ENCODE data around the gene CEBPB.
"Not testable (repeated sequence)": the region's sequence is repeated elsewhere in the genome, so short reads cannot be mapped to it uniquely, and the experiment has no call there.

Gene CEBPB

DNA sequence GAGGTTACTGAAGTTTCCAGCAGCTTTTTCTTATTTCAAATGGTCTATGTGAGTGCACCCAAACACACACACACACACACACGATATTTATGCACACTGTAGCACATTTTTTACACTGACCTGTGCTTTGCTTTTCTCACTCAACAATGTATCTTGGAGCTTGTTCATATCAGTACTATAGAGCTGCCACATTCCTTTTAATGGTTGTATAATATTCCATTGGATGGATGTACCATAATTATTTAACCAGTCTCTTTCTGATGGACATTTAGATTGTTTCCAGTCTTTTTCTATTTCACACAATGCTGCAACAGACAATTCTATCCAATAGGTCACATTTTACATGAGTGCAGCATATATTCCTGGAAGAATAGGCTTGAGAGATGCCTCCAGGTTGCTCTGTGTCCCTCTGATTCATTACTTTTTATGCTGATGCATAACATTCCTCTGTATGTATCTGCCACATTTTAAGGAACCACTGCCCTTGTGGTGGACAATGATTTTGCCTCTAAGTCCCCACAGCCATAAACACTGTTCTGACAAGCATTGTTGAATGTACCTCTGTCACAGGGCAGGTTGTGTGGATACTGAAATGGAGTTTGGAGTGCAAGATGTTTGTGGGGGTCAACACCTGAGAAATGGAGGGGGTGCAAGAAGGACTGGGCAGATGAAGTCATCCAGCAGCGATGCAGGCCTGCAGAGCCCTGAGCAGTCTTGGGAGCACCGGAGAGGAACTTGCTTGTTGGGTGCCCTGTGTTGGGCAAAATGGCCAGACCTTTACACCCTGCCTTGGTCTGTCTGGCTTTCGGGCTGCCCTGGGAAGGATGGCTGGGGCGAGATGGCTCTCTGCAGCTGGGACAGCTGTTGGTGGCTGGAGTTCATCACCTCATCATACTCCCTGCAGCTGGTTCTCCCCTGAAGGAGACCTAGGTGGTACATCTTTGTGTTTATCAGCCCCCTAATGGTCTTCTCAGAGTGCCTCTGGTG is 13.6 kb downstream of the CEBPB start:
- H3K9ac ChIP-seq (ENCODE audit: low read length), result no peak overlapping the region
- no peak overlapping the region for H2AFZ ChIP-seq (ENCODE audit: low read length)
- H3F3A ChIP-seq (ENCODE audit: insufficient read depth, low read length), result no peaks in the 10 kb centered on the region
- no peak overlapping the region for H3K27ac ChIP-seq (ENCODE audit: low read length)
- no peaks in the 10 kb centered on the region for H4K20me1 ChIP-seq (ENCODE audit: insufficient read depth, low read length)
- no peaks in the 10 kb centered on the region; the same call in 1 of the 2 replicates for H3K27me3 ChIP-seq (replicated peaks; ENCODE audit: insufficient read depth, low read length)
- no peak overlapping the region for H3K4me3 ChIP-seq (ENCODE audit: low read length)
- no peaks in the 10 kb centered on the region for H3K79me2 ChIP-seq (ENCODE audit: low read length)
- DNase-seq, result no peak
- no peaks in the 10 kb centered on the region for H3K4me1 ChIP-seq (ENCODE audit: low read length)
- TF ChIP-seq, protein P1, sequence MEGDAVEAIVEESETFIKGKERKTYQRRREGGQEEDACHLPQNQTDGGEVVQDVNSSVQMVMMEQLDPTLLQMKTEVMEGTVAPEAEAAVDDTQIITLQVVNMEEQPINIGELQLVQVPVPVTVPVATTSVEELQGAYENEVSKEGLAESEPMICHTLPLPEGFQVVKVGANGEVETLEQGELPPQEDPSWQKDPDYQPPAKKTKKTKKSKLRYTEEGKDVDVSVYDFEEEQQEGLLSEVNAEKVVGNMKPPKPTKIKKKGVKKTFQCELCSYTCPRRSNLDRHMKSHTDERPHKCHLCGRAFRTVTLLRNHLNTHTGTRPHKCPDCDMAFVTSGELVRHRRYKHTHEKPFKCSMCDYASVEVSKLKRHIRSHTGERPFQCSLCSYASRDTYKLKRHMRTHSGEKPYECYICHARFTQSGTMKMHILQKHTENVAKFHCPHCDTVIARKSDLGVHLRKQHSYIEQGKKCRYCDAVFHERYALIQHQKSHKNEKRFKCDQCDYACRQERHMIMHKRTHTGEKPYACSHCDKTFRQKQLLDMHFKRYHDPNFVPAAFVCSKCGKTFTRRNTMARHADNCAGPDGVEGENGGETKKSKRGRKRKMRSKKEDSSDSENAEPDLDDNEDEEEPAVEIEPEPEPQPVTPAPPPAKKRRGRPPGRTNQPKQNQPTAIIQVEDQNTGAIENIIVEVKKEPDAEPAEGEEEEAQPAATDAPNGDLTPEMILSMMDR (IDR thresholded peaks at IDR 0.05; ENCODE audit: low read length), result no peak
- TF ChIP-seq EZH2phosphoT487 (IDR thresholded peaks at IDR 0.05; ENCODE audit: low read length), result no peak
- no peak for TF ChIP-seq EZH2 (optimal IDR thresholded peaks at IDR 0.05; ENCODE audit: low read depth, low read length)
- H3K9me2 ChIP-seq (replicated peaks; ENCODE audit: insufficient read depth, low read length), result no peaks in the 10 kb centered on the region
- no peaks in the 10 kb centered on the region for H3K9me3 ChIP-seq (replicated peaks; ENCODE audit: insufficient read depth, low read length)
- no peak overlapping the region for H3K4me2 ChIP-seq (ENCODE audit: low read depth, low read length)
- no peaks in the 10 kb centered on the region for H3K36me3 ChIP-seq (replicated peaks; ENCODE audit: insufficient read depth, low read length)

DNA sequence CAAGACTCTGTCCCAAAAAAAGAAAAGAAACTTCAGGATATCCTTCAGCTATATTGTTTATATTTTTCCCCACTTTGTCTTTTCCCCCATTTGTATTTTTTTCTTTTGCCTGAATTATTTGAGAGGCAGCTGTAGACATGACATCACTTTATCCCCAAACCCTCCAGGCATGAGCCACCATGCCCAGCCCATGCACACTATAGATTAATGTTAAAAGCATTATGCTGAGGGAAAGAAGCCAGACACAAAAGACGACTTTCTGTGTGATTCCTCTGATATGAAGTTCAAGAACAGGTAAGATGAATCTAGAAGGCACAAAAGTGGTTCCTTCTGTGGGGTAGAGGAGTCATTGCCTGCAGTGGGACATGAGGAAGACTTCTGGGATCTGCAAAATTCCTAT is 16.4 kb downstream of the CEBPB start:
- Histone ChIP-seq H3K4me3 (ENCODE audit: low read length) (no peak overlapping the region), H3K27ac (ENCODE audit: low read length) (no peak overlapping the region), H3F3A (ENCODE audit: insufficient read depth, low read length) (no peaks in the 10 kb centered on the region), H3K79me2 (ENCODE audit: low read length) (no peaks in the 10 kb centered on the region), H3K9me3 (replicated peaks; ENCODE audit: insufficient read depth, low read length) (no peaks in the 10 kb centered on the region), H3K27me3 (replicated peaks; ENCODE audit: insufficient read depth, low read length) (no peaks in the 10 kb centered on the region; the same call in 1 of the 2 replicates), H3K9ac (ENCODE audit: low read length) (no peak overlapping the region), H3K4me1 (ENCODE audit: low read length) (no peaks in the 10 kb centered on the region), H2AFZ (ENCODE audit: low read length) (no peak overlapping the region), H4K20me1 (ENCODE audit: insufficient read depth, low read length) (no peaks in the 10 kb centered on the region), H3K4me2 (ENCODE audit: low read depth, low read length) (no peak overlapping the region), H3K9me2 (replicated peaks; ENCODE audit: insufficient read depth, low read length) (no peaks in the 10 kb centered on the region), H3K36me3 (replicated peaks; ENCODE audit: insufficient read depth, low read length) (no peaks in the 10 kb centered on the region)
- TF ChIP-seq EZH2phosphoT487 (IDR thresholded peaks at IDR 0.05; ENCODE audit: low read length), result no peak
- no peak for TF ChIP-seq EZH2 (optimal IDR thresholded peaks at IDR 0.05; ENCODE audit: low read depth, low read length)
- no peak for DNase-seq

DNA sequence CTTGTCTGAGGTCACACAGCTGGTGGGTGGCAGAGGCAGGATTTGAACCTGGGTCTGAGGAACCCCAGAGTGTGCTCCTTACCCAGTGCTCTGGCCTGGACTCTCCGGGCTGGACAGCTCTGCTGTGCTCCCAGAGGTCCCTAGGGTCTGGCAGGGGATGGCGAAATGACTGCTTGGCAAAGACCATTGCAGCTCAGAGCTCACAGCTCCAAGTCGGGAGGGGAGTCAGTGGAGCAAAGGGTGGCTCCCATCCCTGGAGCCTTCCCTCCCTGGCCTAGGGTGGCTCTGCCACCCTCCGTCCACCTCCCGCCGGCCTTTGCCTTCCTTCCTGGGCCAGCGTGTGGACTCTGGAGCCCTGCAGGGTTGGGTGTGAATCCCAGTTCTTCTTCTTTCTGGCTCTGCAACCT is 17.5 kb downstream of the CEBPB start:
- Histone ChIP-seq H3K9me3 (replicated peaks; ENCODE audit: insufficient read depth, low read length) (no peaks in the 10 kb centered on the region), H3K27ac (ENCODE audit: low read length) (no peak overlapping the region), H3K27me3 (replicated peaks; ENCODE audit: insufficient read depth, low read length) (peaks cover 2% of the 10 kb centered on the region), H3K79me2 (ENCODE audit: low read length) (no peaks in the 10 kb centered on the region), H3K9me2 (replicated peaks; ENCODE audit: insufficient read depth, low read length) (no peaks in the 10 kb centered on the region), H3F3A (ENCODE audit: insufficient read depth, low read length) (no peaks in the 10 kb centered on the region), H3K9ac (ENCODE audit: low read length) (no peak overlapping the region), H2AFZ (ENCODE audit: low read length) (no peak overlapping the region), H3K4me2 (ENCODE audit: low read depth, low read length) (no peak overlapping the region), H3K36me3 (replicated peaks; ENCODE audit: insufficient read depth, low read length) (no peaks in the 10 kb centered on the region), H3K4me1 (ENCODE audit: low read length) (no peaks in the 10 kb centered on the region), H3K4me3 (ENCODE audit: low read length) (no peak overlapping the region), H4K20me1 (ENCODE audit: insufficient read depth, low read length) (no peaks in the 10 kb centered on the region)
- no peak for DNase-seq
- TF ChIP-seq EZH2phosphoT487 (IDR thresholded peaks at IDR 0.05; ENCODE audit: low read length) (no peak), EZH2 (optimal IDR thresholded peaks at IDR 0.05; ENCODE audit: low read depth, low read length) (no peak)
- TF ChIP-seq, protein P1 (IDR thresholded peaks at IDR 0.05; ENCODE audit: low read length), result no peak

DNA sequence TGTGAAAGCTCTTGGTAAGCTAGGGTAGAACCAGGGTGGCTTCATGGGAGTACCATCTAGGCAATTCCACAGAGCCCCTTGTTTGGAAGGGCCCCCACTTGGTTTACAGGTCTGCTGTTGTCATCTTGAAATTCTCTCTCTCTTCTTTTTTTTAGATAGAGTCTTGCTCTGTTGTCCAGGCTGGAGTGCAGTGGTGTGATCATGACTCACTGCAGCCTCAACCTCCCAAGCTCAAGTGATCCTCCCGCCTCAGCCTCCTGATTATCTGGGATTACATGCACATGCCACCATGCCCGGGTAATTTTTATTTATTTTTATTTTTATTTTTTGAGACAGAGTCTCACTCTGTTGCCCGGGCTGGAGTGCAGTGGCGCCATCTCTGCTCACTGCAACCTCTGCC is 18.2 kb downstream of the CEBPB start:
- DNase-seq; H3K27me3 ChIP-seq (replicated peaks; ENCODE audit: insufficient read depth, low read length); H4K20me1 ChIP-seq (ENCODE audit: insufficient read depth, low read length); H2AFZ ChIP-seq (ENCODE audit: low read length); H3K9ac ChIP-seq (ENCODE audit: low read length); H3K4me2 ChIP-seq (ENCODE audit: low read depth, low read length); H3F3A ChIP-seq (ENCODE audit: insufficient read depth, low read length); H3K9me3 ChIP-seq (replicated peaks; ENCODE audit: insufficient read depth, low read length); H3K79me2 ChIP-seq (ENCODE audit: low read length); H3K36me3 ChIP-seq (replicated peaks; ENCODE audit: insufficient read depth, low read length); H3K9me2 ChIP-seq (replicated peaks; ENCODE audit: insufficient read depth, low read length); H3K27ac ChIP-seq (ENCODE audit: low read length); H3K4me1 ChIP-seq (ENCODE audit: low read length); H3K4me3 ChIP-seq (ENCODE audit: low read length): not testable (repeated sequence)
